ENCODE measurements around the gene DERL3.

GRCh38 chr22:23793326-23793725 lies 45.5 kb downstream of the DERL3 start:
- TF ChIP-seq POLR2A (IDR thresholded peaks at IDR 0.05) (no peak), CTCF (IDR thresholded peaks at IDR 0.05) (no peak)

Measured in gastroesophageal sphincter (tissue), 3 donors.